Fibroblast of lung (primary cell): ENCODE data around the gene KLK11. TPM values are rescaled to one million over a fixed set of nuclear protein-coding genes. Genes with fewer than 3 reads are reported as not detected.

Experiments
- DNase-seq, 2 donors: peaks; one replicate each; pipeline versions ENCODE4 v3.0.0 to v3.0.0-alpha.2; 2010; ENCODE audit warnings: low read depth in 2 of 2
- H2AFZ ChIP-seq: 2 replicates; pipeline ENCODE4 v1.5.1; 2012; ENCODE audit warnings: low read length, control low read depth, inconsistent platforms
- H3K27ac ChIP-seq: 2 replicates; pipeline ENCODE4 v1.5.1; 2011; ENCODE audit warnings: low read length, control low read depth; ENCODE audit not compliant: insufficient read depth
- H3K27me3 ChIP-seq: 2 replicates; pipeline ENCODE4 v1.5.1; 2011; ENCODE audit warnings: mild to moderate bottlenecking, low read length; ENCODE audit not compliant: control insufficient read depth, insufficient read depth
- H3K36me3 ChIP-seq: 2 replicates; pipeline ENCODE4 v1.5.1; 2011; ENCODE audit warnings: low read length; ENCODE audit not compliant: control insufficient read depth, insufficient read depth
- H3K4me1 ChIP-seq: 2 replicates; pipeline ENCODE4 v1.5.1; 2011; ENCODE audit warnings: low read length; ENCODE audit not compliant: control insufficient read depth, insufficient read depth; ENCODE audit errors: extremely low read depth
- H3K4me2 ChIP-seq: 2 replicates; pipeline ENCODE4 v1.5.1; 2011; ENCODE audit warnings: low read length, control low read depth; ENCODE audit not compliant: insufficient read depth; ENCODE audit errors: extremely low read depth
- H3K4me3 ChIP-seq, 4 experiments: fragments of 200-600 bp in 1 of 4; sonication (generic) in 1 of 4; replicated peaks in 1 of 4; 2 replicates each; pipeline ENCODE4 v1.5.1; 2011 to 2016; ENCODE audit warnings: low read length in 4 of 4, low read depth in 3 of 4, mild to moderate bottlenecking in 3 of 4, control low read depth in 2 of 4, inconsistent platforms in 1 of 4, mixed read lengths in 1 of 4; ENCODE audit not compliant: insufficient read depth in 1 of 4; ENCODE audit errors: control extremely low read depth in 1 of 4
- H3K79me2 ChIP-seq: 2 replicates; pipeline ENCODE4 v1.5.1; 2012; ENCODE audit warnings: mild to moderate bottlenecking, low read length, inconsistent platforms; ENCODE audit not compliant: control insufficient read depth, insufficient read depth
- H3K9ac ChIP-seq: 2 replicates; pipeline ENCODE4 v1.5.1; 2011; ENCODE audit warnings: mild to moderate bottlenecking, low read length, control low read depth; ENCODE audit not compliant: insufficient read depth
- H3K9me3 ChIP-seq: 2 replicates; pipeline ENCODE4 v1.5.1; 2012; ENCODE audit warnings: low read depth, low read length; ENCODE audit not compliant: control insufficient read depth, insufficient read depth
- H4K20me1 ChIP-seq: 2 replicates; pipeline ENCODE4 v1.5.1; 2011; ENCODE audit warnings: low read length; ENCODE audit not compliant: control insufficient read depth, insufficient read depth; ENCODE audit errors: extremely low read depth
- CTCF ChIP-seq, 2 donors: IDR thresholded peaks in 1 of 2; conservative IDR thresholded peaks in 1 of 2; 1 replicate in 1 of 2; 2 replicates in 1 of 2; pipeline ENCODE4 v1.5.1; 2011 to 2012; ENCODE audit warnings: low read length in 2 of 2, control low read depth in 1 of 2, inconsistent platforms in 1 of 2, low read depth in 1 of 2, mild to moderate bottlenecking in 1 of 2
- EZH2 ChIP-seq: IDR thresholded peaks from 2 replicates; pipeline ENCODE4 v1.5.1; 2012; ENCODE audit warnings: low read length, control low read depth, mild to moderate bottlenecking; ENCODE audit errors: missing control alignments
- polyA plus RNA-seq, 2 donors: library from polyadenylated mRNA; depleted of rRNA in 1 of 2; stranded (reverse) in 1 of 2; unstranded in 1 of 2; fragments of >200 nt; gene quantifications; 2 replicates each; pipeline ENCODE4 v1.2.1, GENCODE V29; 2011 to 2012; ENCODE audit warnings: missing spikeins in 1 of 2
- total RNA-seq: library from RNA; depleted of rRNA; stranded (reverse); fragments of >200 nt; gene quantifications from 2 replicates; pipeline ENCODE4 v1.2.1, GENCODE V29; 2014

KLK11 gene
- total and polyA plus RNA-seq, 2 donors (not counting 1 experiment from before 2014, with no cell fraction given), result not detected

GRCh38 chr19:51064534-51065220 is 38.3 kb upstream of the KLK11 start, which contains the start of gene KLK13:
Gene KLK13, minus strand, starts transcription at chr19:51065092. Its CDS starts 25 bp downstream, at chr19:51065067.
- no peak for DNase-seq
- Histone ChIP-seq H3K9me3 (no peaks in the 10 kb centered on the region), H3K27me3 (no peaks in the 10 kb centered on the region), H3K4me3 (no peak within 1 kb of the TSS), H3K36me3 (no peaks in the 10 kb centered on the region), H4K20me1 (no peaks in the 10 kb centered on the region), H3K9ac (no peak within 1 kb of the TSS), H2AFZ (no peak within 1 kb of the TSS), H3K4me1 (no peaks in the 10 kb centered on the region), H3K27ac (no peak within 1 kb of the TSS), H3K79me2 (no peaks in the 10 kb centered on the region), H3K4me2 (no peak within 1 kb of the TSS)
- TF ChIP-seq CTCF (conservative IDR thresholded peaks at IDR 0.05 in 1 of 2, IDR thresholded peaks at IDR 0.05 in 1 of 2; ENCODE audit: low read depth in 1 of 2, low read length in 2 of 2) (no peak), EZH2 (no peak)

- no peaks in the 10 kb centered on the region for H3K9me3 ChIP-seq
- H3K36me3 ChIP-seq, result no peaks in the 10 kb centered on the region
- TF ChIP-seq EZH2 (no peak), CTCF (conservative IDR thresholded peaks at IDR 0.05 in 1 of 2, IDR thresholded peaks at IDR 0.05 in 1 of 2; ENCODE audit: low read depth in 1 of 2, low read length in 2 of 2) (no peak)
- H3K4me3 ChIP-seq, result no peak overlapping the region
- DNase-seq, result no peak
- H3K9ac ChIP-seq, result no peak overlapping the region
- no peaks in the 10 kb centered on the region for H3K79me2 ChIP-seq
- H3K4me1 ChIP-seq, result no peaks in the 10 kb centered on the region
- H3K4me2 ChIP-seq, result no peak overlapping the region
- H3K27me3 ChIP-seq, result no peaks in the 10 kb centered on the region
- no peak overlapping the region for H2AFZ ChIP-seq
- no peak overlapping the region for H3K27ac ChIP-seq
- H4K20me1 ChIP-seq, result no peaks in the 10 kb centered on the region
Measured at GRCh38 chr19:51063664-51064063, 37.2 kb upstream of the KLK11 start.

GRCh38 chr19:51060973-51061372 is 34.6 kb upstream of the KLK11 start:
- DNase-seq, result no peak
- no peak for TF ChIP-seq EZH2
- TF ChIP-seq CTCF (conservative IDR thresholded peaks at IDR 0.05 in 1 of 2, IDR thresholded peaks at IDR 0.05 in 1 of 2; ENCODE audit: low read depth in 1 of 2, low read length in 2 of 2), result no peak
- Histone ChIP-seq H4K20me1 (no peaks in the 10 kb centered on the region), H3K4me3 (no peak overlapping the region), H3K9me3 (no peaks in the 10 kb centered on the region), H3K36me3 (no peaks in the 10 kb centered on the region), H2AFZ (no peak overlapping the region), H3K79me2 (no peaks in the 10 kb centered on the region), H3K4me1 (no peaks in the 10 kb centered on the region), H3K27ac (no peak overlapping the region), H3K9ac (no peak overlapping the region), H3K4me2 (no peak overlapping the region), H3K27me3 (no peaks in the 10 kb centered on the region)
